Activated T-cell treated with anti-CD3 and anti-CD28 coated beads for 48 hours (primary cell): ENCODE data around the gene MS4A18.

Source experiments
- DNase-seq: peaks from one replicate; pipeline ENCODE4 v3.0.0-alpha.2; 2020; ENCODE audit warnings: low read depth

MS4A18 gene

DNA sequence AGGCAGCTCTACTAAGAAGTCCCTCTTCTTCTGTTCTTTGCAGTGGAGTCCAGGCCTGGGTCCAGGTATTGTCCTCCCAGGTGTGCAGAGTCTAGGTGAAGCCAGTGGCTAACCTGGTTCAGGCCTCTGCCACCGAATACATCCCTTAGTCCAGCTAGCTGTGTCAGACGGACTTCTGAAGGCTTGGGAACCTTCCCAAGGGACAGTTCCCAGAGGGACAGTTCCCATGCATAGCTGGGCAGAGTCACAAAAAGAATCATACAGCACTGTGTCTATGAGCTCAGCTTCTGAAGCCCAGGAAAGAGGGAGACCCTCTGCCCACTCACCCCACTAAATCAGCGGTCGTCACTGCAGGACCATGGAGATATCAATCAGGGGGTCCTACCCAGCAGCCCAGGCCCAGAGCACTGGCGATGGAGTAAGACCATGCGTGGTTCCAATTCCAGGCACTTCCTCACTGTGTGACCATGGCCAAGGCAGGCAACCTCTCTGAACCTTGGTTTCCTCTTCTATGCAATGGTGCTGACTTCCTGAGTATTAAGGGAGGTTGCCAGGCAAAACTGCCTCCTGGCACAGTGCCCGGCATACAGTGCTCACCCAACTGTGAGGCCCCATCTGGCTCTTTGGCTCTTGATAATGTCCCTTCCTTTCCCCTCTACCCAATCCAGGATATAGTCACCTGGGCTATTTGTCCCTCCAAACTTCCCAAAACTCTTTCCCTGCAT lies 64.0 kb downstream of the MS4A18 start:
- DNase-seq: no peak

DNA sequence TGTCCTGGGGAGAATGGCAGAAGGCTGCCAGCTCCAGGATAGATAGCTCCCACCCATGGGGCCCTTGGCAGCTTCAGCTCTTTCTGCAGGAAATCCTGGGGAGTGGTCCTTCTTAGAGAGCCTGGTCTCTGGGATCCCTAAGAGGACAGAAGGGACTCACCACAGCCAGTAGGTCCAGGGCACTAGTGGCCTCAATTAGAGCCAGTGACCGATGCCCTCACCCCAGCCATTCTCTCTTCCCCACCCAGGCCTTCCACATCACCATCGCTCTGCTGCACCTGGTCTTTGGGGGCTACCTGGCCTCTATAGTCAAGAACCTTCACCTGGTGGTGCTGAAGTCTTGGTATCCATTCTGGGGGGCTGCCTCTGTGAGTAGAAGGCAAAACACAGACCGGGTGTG lies 66.2 kb downstream of the MS4A18 start:
- no peak for DNase-seq

DNA sequence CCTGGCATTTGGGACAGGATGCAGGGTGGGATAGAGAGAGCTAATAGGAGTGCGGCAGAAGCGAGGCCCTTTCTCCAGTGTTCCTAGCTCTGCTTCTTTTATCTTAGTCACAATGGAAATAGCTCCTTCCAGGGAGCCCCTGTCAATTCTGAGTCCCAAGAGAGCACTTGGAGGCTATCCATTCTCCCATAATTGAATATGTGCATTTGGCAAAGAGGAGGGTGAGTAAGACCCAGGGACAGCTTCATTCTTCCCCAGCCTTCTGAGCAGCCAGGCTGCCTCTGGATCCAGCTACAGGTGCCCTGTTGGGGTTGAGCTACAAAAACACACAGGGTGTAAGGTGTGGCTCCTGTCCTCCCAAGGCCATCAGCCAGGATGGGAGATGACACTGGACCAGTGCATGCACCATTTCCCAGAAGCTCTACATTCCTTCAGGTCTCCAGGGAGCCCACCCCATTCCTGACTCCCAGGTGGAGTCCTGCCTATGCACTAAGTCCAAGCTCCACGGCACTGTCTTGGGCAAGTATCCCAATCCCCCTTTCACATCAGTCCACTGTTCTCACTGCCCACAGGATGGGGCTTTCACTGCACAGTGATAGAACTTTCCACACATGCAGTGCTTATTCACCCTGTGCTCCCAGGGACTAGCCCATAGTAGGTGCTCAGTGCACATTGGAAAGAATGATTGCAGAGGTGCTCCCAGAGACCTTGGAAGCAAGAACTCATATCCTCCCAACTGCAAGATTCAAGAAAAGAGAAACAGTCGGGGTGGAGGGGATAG lies 66.8 kb downstream of the MS4A18 start:
- no peak for DNase-seq

DNA sequence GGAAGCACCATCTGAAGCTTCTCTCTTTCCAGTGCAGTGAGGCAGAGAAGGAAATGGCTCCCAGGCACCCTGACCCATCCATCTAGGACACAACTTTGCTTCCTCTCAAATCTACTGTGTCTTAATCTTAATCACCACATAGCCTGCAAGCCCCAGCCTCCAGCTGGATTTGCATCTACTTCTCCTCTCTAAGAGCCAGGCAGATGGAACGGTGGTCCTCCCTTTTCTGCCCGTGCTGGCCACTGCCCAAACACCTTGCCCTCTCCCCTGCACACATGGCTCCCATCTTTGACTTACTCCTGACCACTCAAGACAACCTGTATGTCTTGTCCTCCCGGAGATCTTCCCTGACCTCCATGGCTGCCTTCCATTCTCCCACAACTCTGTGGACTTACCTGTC lies 68.0 kb downstream of the MS4A18 start:
- DNase-seq: no peak
